ENCODE results near the gene TTC7B.

TTC7B gene

GRCh38 chr14:90810806-90811205 lies 5.4 kb downstream of the TTC7B start:
- no peak overlapping the region for H3K4me3 ChIP-seq (ENCODE audit: low read depth, low read length)
- no peak for TF ChIP-seq CTCF (IDR thresholded peaks at IDR 0.05; ENCODE audit: insufficient read depth, low read depth, low read length, missing control alignments)
- no peak for DNase-seq (ENCODE audit: low read depth)

- DNase-seq (ENCODE audit: low read depth) = no peak
- H3K4me3 ChIP-seq (ENCODE audit: low read depth, low read length) = no peak overlapping the region
- no peak for TF ChIP-seq CTCF (IDR thresholded peaks at IDR 0.05; ENCODE audit: insufficient read depth, low read depth, low read length, missing control alignments)
These were observed 6.5 kb downstream of the TTC7B start for GRCh38 chr14:90809530-90810312.

- DNase-seq (ENCODE audit: low read depth) = no peak
- no peak overlapping the region for H3K4me3 ChIP-seq (ENCODE audit: low read depth, low read length)
- TF ChIP-seq CTCF (IDR thresholded peaks at IDR 0.05; ENCODE audit: insufficient read depth, low read depth, low read length, missing control alignments) = no peak
These were observed 7.3 kb downstream of the TTC7B start for GRCh38 chr14:90808759-90809529.

GRCh38 chr14:90807060-90807459 lies 9.2 kb downstream of the TTC7B start:
- H3K4me3 ChIP-seq (ENCODE audit: low read depth, low read length) = no peak overlapping the region
- DNase-seq (ENCODE audit: low read depth) = no peak
- no peak for TF ChIP-seq CTCF (IDR thresholded peaks at IDR 0.05; ENCODE audit: insufficient read depth, low read depth, low read length, missing control alignments)

- TF ChIP-seq CTCF (IDR thresholded peaks at IDR 0.05; ENCODE audit: insufficient read depth, low read depth, low read length, missing control alignments) = no peak
- DNase-seq (ENCODE audit: low read depth) = no peak
- H3K4me3 ChIP-seq (ENCODE audit: low read depth, low read length) = no peak overlapping the region
These were observed 10.3 kb downstream of the TTC7B start for GRCh38 chr14:90805662-90806540.

GRCh38 chr14:90805084-90805391 lies 11.2 kb downstream of the TTC7B start:
- no peak for TF ChIP-seq CTCF (IDR thresholded peaks at IDR 0.05; ENCODE audit: insufficient read depth, low read depth, low read length, missing control alignments)
- H3K4me3 ChIP-seq (ENCODE audit: low read depth, low read length) = no peak overlapping the region
- DNase-seq (ENCODE audit: low read depth) = no peak
